GM21515 (cell line): ENCODE data around the gene GRAP.
"Not testable (repeated sequence)": the region's sequence is repeated elsewhere in the genome, so short reads cannot be mapped to it uniquely, and the experiment has no call there.

Source experiments
- ATAC-seq: cut with Tn5 transposase; IDR thresholded peaks from one replicate; pipeline ENCODE4 v1.9.1; 2021; ENCODE audit not compliant: unreplicated experiment

The GRAP gene

DNA sequence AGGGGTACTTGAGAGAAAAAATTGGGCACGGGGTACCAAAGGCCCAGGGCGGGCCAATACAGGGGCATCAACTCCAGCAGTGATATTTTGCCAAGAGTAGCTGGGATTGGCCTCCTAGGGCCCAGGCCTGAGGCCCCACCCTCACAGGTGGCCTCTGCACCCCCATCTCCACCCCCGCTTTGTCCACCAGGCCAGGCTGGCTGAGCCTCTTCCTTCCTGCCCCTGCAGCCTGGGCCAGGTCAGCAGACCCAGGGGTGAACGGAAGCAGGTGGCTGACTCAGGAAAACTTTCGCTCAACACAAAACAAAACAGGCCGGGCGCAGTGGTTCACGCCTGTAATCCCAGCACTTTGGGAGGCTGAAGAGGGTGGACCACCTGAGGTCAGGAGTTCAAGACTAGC, 3.7 kb downstream of the GRAP start:
- not testable (repeated sequence) for ATAC-seq

DNA sequence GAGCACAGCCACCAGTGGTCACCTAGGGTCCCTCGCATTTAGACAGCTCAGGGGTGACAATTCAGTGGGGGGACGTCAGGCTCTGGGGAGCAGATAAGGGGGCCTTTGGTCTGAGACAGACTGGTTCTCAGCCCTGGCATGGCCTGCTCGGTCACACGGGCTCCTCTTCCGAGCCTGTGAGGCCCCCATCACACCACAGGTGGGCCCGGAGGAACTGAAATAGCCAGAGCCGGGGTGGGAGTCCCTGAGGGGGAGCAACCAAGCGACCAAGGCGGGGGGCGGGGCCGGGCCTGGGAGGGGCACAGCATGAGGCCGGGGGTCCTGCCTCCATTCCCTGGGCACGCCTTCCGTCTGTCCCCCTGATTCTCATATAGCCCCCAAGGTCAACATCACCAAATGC, 4.4 kb downstream of the GRAP start:
- ATAC-seq, result not testable (repeated sequence)

DNA sequence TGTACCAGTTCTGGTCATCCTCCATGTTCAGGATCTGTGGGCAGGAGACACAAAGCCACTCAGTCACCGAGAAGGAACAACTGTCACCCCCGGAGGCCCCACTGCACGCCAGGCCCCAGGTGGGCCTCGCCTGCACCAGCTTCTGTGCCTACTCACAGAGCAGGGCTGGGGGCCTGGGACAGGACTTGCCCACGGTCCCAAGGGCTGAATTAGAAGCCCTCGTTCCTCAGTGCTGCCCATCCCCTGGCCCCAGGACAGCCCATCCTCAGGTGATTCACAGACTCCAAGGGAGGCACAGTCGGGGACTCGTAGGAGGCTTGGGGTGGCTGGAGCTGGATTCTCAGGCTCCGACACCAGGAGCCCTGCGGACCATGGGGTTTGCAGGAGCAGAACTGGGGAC, 4.9 kb downstream of the GRAP start:
- ATAC-seq, result not testable (repeated sequence)

DNA sequence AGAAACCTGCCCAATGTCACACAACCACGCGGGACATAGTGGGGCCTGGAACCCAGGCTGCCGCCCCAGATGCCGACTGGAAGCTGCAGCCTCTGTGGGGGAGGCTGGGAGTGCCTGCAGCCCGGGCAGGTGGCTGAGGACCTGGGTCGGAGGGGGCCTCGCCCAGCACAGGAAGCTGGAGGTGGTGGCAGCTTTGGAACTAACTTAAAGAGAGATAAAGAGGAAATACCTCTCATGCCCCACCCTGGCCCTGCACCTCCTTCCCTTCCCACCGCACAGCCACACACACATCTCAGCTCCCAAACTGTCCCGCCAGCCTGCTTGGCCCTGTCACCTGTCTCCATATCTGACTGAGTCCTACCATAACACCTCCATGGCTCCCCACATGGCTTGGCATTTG, 6.4 kb downstream of the GRAP start:
- ATAC-seq, result not testable (repeated sequence)

DNA sequence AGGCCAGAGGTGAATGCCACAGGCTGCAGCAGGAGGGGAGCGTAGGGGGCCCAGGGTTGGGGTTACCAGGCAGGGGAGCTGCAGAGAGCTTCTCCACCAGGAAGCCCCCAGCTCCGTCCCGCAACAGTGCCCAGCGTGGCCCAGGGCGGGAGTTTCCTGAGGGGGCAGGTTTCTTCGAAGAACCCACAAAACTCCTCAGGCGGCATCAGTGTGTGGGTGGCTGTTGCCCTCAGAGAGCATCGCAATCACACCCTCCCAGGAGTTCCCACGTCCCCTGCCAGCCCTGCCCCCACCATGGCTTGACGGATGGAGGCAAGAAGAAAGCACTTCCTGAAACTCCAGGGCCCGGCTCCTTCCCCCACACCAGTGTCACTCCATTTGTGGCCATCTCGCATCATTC, 8.0 kb downstream of the GRAP start:
- ATAC-seq, result not testable (repeated sequence)

DNA sequence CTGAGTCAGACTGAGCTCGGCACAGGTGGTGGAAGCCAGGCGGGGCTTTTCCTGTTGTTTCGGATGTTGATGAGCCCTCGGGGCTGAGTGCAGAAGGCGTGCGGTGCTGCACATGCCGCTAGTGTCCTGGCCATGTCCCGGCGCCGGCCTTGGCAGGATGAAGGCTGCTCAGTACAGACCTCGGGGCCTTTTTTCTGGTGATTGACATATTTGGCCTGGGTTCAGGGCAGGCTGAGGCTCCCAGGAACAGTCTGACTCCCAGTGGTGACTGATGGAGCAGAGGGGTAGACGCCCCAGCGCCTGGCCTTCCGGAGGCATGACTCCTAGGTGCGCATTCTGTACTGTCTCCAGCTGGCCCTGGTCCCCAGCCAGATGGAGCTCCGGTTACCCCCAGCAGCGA, 8.8 kb downstream of the GRAP start:
- not testable (repeated sequence) for ATAC-seq

DNA sequence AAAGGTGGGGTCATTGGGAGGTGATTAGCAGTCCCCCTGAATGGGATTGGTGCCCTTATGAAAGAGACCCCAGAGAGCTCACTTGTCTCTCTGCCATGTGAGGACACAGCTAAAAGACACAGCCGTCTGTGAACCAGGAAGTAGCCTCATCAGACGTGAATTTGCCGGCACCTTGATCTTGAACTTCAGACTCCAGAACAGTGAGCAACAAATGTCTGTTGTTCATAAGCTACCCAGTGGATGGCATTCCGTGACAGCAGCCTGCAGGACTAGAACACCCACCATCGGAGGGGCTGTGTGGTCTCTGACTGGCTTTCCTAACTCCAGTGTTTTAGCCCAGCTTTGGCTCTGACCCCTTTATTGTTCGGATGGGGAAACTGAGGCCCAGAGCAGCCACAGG, 9.2 kb downstream of the GRAP start:
- not testable (repeated sequence) for ATAC-seq

DNA sequence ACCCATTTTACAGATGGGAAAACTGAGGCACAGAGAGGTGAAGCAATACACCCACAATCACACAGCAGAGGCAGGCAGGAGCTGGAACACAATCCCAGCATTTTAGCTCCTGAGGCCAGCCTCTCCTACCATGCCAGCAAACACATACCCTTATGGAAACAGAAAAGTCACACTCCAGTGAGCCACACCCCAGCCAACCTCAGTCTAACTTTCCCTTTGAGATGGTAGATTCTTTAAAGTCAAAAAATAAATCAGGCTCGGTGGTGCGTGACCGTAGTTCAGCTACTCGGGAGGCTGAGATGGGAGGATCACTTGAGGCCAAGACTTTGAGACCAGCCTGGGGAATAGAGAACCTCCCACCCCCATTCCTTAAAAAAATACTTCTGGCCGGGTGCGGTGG, 10.6 kb downstream of the GRAP start:
- not testable (repeated sequence) for ATAC-seq

DNA sequence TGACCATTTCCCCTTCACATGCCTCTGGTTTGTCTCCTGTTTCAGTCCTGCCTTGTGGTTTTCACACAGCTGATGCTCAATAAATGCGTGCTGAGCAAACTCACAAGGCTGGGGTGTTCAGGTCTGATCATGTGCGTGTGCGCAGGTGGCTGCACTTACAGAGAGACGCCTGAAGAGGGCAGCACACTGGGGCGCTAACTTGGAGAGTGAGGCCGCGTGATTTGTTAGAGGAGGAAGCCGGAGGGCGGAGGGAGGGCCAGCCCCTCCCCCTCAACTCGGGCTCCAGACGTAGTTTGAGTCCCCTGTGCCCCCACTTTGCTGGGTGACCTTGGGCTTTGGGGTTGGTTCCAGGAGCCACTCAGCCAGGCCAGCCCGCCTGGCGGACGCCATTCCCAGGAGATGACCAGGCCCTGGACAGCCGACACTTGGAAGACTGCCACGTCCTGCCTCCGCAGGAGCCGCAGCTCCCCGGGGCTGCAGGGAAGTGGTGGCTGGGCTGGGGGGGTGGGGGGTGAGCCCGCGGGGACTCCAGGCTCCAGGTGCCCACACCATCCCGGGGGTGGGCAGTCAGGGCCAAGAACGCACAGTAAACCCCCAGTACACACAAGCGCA, 14.3 kb downstream of the GRAP start:
- peak; percentile 38 for ATAC-seq

DNA sequence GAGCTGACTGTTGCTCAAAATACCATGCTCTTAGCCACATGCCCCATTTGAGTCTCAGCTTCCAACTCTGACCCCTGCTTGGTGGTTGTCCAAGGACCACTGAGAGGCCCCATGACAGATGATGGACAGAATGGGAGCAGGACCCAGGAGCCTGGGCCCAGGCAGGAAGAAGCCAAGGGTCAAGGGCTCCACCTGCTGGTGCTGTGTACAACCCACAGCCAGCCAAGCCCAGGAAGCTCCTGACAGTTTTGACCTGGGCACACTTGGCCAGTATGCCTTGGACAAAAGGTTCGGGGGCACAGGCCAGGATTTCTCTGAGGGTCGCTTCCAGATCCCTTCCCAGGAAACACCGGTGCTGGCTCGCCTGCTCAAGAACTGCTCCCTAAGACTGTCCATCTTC, 15.0 kb downstream of the GRAP start:
- ATAC-seq, result not testable (repeated sequence)

DNA sequence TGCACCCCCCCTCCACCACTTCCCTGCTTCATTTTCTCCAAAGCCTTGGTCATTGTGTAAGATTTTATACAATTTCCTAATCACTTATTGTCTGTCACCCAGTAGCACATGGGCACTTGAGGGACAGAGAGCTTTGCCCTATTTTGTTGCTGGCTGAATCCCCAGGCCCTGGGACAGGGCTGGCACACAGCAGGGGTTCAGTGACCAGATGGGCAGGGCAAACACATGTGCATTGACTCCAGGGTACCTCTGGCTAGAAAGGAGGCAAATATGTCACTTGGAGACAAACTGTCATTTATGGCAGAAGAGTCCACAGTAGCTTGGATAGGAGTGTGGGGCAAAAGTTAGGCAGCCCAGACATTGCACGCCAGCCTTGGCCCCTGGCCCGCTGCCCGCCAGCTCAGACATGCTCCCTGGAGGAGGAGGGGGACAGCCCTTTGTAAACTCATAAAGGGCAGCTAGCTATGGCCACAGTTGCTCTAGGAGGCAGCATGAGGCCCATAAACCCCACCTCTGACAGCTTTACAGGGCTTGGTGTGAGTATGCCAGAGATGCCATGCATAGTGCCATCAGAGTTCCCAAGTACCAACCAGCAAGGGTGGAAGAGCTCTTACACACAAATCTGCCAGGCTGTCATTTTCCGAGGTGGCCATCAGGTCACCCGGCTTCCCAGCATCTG, 15.8 kb downstream of the GRAP start:
- not testable (repeated sequence) for ATAC-seq

DNA sequence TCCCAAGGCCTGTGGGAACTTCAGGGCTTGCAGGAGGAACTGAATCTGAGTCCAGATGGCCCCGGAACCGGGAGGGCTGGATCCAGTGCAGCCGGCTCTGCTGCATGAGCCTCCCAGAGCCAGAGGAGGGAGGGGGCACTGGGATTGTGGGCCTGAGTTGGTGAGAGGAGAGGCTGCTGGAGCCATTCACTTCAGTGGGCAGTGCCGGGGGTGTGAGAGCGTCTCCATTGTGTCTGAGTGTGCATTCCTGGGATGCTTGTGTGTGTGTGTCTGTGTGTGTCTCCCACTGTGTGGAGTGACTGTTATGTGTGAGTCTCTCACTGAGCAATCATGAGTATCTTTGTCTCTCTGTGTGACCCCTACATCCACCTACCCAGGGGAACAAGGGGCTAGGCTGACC, 17.0 kb downstream of the GRAP start:
- ATAC-seq, result not testable (repeated sequence)

DNA sequence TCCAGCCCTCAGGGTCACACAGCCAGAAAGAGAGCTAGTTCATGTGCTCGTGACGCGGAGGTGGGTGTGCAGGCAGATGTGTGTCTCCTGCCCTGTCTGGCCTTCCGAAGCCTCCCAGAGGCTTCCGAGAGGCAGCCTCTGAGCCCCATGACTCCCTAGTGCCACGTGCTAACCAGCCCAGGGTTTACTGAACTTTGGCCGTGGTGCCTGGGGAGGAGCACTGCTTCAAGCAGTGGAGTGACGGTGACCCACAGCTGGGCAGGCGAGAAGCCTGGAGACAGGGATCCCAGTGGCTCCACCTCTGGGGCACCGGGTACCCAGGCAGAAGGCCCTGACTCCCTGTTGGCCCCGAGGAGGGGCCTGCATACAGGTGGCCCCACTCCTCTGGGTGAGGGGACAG, 18.1 kb downstream of the GRAP start:
- not testable (repeated sequence) for ATAC-seq

DNA sequence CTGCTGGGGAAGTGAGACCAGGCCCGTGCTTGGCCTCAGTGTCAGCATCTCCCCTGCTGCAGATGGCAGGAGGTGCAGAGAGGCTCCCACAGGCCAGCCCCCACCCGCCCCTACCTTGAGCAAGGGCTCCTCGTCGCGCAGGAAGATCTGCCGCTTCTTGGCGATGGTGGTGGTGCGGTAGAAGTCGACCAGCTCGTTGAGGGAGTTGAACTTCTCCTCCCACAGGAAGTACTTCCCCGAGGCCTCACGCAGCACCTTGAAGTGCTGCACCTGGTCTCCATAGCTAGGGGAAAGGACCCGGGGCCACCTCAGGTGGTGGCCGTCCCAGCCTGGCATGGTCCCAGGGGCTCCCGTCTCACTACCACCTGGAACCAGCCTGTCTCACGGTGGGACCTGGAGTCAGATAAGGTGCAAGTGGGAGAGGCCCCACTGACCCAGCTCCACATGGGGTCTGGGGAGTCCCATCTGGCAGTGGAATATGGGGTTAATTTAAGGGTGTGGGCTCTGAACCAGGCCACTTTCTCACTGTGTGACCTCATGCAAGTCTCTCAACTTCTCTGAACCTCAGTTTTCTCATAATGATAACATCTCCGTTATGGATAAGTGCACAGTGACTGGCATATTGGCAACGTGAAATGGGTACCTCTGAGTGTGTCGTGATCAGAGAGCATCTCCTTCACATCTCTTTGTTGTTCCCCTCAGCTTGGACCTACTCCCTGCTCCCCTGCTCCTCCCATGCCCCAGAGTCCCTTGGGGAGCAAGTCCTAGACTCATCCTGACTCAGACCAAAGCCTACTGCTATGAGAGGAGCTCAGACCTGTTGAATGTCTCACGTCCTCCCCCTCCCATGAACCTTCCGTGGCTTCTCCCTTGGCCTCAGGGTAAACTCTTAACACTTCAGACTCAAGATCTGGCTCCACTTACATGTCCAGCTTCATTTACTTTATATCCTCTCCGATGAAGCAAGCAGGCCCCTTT, 22.4 kb downstream of the GRAP start:
- ATAC-seq, result no peak

DNA sequence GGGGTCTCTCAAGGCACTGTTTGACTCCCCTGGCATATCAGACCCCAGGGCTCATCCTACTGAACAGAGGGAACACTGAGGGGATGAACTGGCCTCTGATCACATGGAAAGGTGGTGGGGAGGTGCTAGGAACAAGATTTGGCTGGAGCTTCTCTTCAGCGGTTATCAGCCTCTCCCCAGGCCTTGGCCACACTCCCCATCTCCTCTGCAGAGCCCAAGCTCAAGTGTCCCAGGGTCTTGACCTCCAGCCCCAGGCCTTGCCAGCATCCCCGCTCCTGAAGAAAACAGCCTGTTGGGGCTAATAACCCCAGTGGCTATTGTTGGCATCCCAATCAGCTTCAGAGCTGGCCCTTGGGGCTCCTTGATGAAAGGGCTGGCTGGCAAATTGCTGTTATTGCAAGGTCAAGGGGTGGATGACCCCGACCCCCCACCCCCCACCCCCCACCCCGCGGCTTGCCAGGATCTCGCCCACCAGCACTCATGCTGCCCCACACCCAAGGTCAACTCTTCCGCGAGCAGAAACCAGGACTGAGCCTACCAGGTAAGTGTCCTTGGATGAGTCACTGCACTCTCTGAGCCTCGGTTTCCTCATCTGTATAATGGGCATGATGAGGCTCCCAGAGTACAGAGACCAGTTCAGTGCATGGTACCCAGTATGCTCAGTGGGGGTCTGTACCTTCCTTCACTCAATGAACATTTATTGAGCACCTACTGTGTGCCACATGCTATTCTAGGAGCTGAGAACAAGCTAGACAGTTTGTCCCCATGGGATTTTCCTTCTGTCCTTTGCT, 23.4 kb downstream of the GRAP start:
- ATAC-seq, result no peak

DNA sequence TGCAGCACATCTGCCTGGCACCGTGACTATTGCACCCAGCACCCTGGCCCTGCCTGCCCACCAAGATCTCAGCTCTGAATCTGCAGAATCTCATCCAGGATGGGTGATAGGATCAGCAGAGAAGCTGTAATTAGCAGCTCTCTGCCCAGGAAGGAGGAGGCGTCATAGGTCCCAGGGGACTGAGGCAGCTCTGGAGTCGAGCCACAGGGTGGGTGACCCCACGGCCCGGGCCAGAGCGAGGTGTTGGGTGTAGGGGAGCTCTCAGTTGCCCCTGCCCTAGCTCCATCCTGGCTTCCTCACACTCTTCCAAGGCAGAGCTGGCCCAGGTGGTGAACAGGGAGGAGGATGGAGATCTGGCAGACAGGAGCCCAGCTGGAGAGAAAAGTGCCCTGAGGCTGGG, 24.0 kb downstream of the GRAP start:
- ATAC-seq, result no peak

DNA sequence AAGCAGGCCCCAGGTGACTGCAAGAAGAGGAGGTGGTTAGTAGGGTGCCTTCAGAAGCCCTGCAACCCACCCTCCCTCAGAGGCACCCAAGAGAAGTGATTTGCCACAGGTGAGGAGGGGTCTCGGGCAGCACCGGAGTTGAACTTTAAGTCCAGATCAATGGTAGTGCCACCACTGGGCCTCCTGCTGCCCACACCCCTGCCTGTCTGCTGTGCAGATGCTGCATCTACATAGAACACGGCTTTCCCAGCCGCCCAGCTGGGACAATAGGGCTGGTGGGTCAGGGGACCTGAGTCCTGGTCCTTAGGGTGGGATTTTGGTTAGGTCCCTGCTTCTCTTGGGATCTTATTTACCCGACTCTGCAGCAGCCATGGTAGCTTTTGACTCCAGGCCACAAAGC, 24.6 kb downstream of the GRAP start:
- ATAC-seq, result no peak

DNA sequence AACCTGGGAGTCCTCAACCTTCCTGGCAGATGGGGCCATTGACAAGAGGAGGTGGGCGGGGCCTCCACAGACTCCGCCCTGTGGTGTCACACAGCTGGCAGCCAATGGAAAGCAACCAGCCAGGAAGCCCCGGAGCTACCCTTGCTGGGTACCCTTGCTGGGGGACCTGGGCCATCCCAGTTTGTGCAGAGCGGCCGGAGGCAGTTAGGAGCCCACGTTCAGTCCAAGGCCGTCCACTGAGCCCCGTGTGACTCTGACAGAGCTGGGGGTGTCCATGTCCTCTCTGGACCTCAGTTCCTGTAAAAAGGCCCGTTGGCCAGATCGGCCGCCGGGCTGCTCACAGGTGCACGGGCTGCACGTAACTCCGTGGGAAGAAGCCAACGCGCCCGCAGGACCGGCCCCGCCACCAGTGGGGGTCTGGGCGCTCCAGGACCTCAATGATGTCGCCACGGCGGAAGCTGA, 25.1 kb downstream of the GRAP start:
- ATAC-seq, result no peak

DNA sequence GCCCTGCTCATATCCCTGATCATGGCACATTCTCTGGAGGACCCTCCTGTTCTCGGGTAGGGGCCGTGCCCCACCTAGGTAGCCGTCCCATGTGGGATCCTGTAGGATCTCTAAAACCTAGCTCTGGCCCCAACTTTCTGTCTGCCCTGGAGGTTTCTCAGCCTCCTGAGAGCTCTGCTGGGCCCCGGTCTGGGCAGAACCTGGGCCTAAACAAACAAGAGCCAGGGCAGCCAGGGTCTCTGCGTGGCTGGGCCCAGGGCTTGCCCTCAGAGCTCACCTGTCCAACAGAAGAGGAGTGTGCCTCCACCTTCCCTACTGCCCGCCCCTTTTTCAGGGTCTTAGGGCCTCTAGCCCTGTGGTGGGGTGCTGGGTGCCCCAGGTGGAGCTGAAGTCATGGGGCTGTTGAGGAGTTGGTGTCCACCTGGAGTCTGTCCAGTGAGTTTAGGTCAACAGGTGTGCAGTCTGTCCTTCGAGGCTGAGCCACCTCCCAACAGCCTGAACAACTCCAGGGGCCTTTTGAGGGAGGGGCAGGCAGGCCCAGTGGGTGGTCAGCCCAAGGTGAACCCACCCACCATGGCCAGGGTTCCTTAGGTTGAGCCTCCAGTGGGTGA, 25.6 kb downstream of the GRAP start:
- ATAC-seq, result not testable (repeated sequence)

DNA sequence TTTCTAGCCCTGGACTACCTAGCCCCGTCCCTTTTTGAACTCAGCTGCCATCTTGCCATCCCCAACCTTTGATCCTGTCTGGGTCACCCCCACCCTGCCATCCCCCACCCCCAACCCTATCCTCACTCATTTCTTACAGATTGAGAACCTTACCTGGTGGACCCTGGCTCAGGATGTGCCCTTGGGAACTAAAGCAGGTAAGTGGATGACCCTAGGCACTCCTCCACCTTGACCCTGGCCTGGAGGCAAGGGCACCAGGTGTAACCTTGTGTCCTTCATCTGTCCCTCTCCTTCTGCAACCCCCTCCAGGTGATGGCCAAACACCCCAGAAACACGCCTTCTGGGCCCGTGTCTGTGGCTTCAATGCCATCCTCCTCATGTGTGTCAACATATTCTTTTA, 26.7 kb downstream of the GRAP start:
- no peak for ATAC-seq
